Fibroblast of lung (primary cell): ENCODE data around the gene CCDC74B. TPM values are rescaled to one million over a fixed set of nuclear protein-coding genes. Genes with fewer than 3 reads are reported as not detected.
"Not testable (repeated sequence)": the region's sequence is repeated elsewhere in the genome, so short reads cannot be mapped to it uniquely, and the experiment has no call there.

ENCODE experiments used
- DNase-seq, 2 donors: peaks; one replicate each; pipeline versions ENCODE4 v3.0.0 to v3.0.0-alpha.2; 2010; ENCODE audit warnings: low read depth in 2 of 2
- H2AFZ ChIP-seq: 2 replicates; pipeline ENCODE4 v1.5.1; 2012; ENCODE audit warnings: low read length, control low read depth, inconsistent platforms
- H3K27ac ChIP-seq: 2 replicates; pipeline ENCODE4 v1.5.1; 2011; ENCODE audit warnings: low read length, control low read depth; ENCODE audit not compliant: insufficient read depth
- H3K27me3 ChIP-seq: 2 replicates; pipeline ENCODE4 v1.5.1; 2011; ENCODE audit warnings: mild to moderate bottlenecking, low read length; ENCODE audit not compliant: control insufficient read depth, insufficient read depth
- H3K36me3 ChIP-seq: 2 replicates; pipeline ENCODE4 v1.5.1; 2011; ENCODE audit warnings: low read length; ENCODE audit not compliant: control insufficient read depth, insufficient read depth
- H3K4me1 ChIP-seq: 2 replicates; pipeline ENCODE4 v1.5.1; 2011; ENCODE audit warnings: low read length; ENCODE audit not compliant: control insufficient read depth, insufficient read depth; ENCODE audit errors: extremely low read depth
- H3K4me2 ChIP-seq: 2 replicates; pipeline ENCODE4 v1.5.1; 2011; ENCODE audit warnings: low read length, control low read depth; ENCODE audit not compliant: insufficient read depth; ENCODE audit errors: extremely low read depth
- H3K4me3 ChIP-seq, 4 experiments: fragments of 200-600 bp in 1 of 4; sonication (generic) in 1 of 4; replicated peaks in 1 of 4; 2 replicates each; pipeline ENCODE4 v1.5.1; 2011 to 2016; ENCODE audit warnings: low read length in 4 of 4, low read depth in 3 of 4, mild to moderate bottlenecking in 3 of 4, control low read depth in 2 of 4, inconsistent platforms in 1 of 4, mixed read lengths in 1 of 4; ENCODE audit not compliant: insufficient read depth in 1 of 4; ENCODE audit errors: control extremely low read depth in 1 of 4
- H3K79me2 ChIP-seq: 2 replicates; pipeline ENCODE4 v1.5.1; 2012; ENCODE audit warnings: mild to moderate bottlenecking, low read length, inconsistent platforms; ENCODE audit not compliant: control insufficient read depth, insufficient read depth
- H3K9ac ChIP-seq: 2 replicates; pipeline ENCODE4 v1.5.1; 2011; ENCODE audit warnings: mild to moderate bottlenecking, low read length, control low read depth; ENCODE audit not compliant: insufficient read depth
- H3K9me3 ChIP-seq: 2 replicates; pipeline ENCODE4 v1.5.1; 2012; ENCODE audit warnings: low read depth, low read length; ENCODE audit not compliant: control insufficient read depth, insufficient read depth
- H4K20me1 ChIP-seq: 2 replicates; pipeline ENCODE4 v1.5.1; 2011; ENCODE audit warnings: low read length; ENCODE audit not compliant: control insufficient read depth, insufficient read depth; ENCODE audit errors: extremely low read depth
- EZH2 ChIP-seq: IDR thresholded peaks from 2 replicates; pipeline ENCODE4 v1.5.1; 2012; ENCODE audit warnings: low read length, control low read depth, mild to moderate bottlenecking; ENCODE audit errors: missing control alignments
- polyA plus RNA-seq, 2 donors: library from polyadenylated mRNA; depleted of rRNA in 1 of 2; stranded (reverse) in 1 of 2; unstranded in 1 of 2; fragments of >200 nt; gene quantifications; 2 replicates each; pipeline ENCODE4 v1.2.1, GENCODE V29; 2011 to 2012; ENCODE audit warnings: missing spikeins in 1 of 2
- total RNA-seq: library from RNA; depleted of rRNA; stranded (reverse); fragments of >200 nt; gene quantifications from 2 replicates; pipeline ENCODE4 v1.2.1, GENCODE V29; 2014
- TF ChIP-seq, protein P1 (sequence below), 2 donors: IDR thresholded peaks in 1 of 2; conservative IDR thresholded peaks in 1 of 2; 1 replicate in 1 of 2; 2 replicates in 1 of 2; pipeline ENCODE4 v1.5.1; 2011 to 2012; ENCODE audit warnings: low read length in 2 of 2, control low read depth in 1 of 2, inconsistent platforms in 1 of 2, low read depth in 1 of 2, mild to moderate bottlenecking in 1 of 2

The CCDC74B gene
- total and polyA plus RNA-seq, 2 donors (not counting 1 experiment from before 2014, with no cell fraction given): 1.8 to 2.0 TPM

DNA sequence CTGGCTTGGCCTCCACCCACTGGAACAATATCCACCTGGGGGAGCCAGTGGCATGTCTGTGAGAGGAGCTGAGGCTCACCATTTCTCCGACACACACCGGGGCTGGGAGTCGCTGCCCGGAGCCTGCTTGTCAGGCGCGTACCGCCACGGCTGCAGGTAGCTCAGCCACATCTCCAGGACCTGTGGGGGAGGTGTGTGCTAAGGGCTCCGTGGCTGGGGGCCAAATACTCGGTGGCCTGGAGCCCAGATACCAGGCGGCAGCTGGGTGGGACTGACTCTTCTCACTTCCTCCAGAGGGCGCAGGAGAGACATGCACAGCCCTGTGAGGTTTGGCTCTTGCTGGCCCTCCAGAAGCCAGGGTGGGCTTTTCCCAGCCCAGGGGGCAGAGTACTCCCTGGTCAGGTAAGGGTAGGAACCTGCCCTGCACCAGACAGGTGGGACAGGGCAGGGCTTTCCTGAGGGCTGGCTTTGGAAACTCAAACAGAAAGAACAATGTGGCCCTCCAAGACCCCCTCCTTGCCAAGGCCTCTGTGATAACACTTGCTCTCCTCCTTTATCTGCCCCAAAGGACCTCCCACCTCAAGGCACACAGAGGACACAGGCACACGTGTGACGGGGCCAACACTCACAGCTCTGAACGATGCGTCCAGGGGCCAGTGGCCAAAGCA lies 11.2 kb upstream of the CCDC74B start:
- not testable (repeated sequence) for H3K4me1 ChIP-seq, H3K79me2 ChIP-seq, H3K9ac ChIP-seq, H4K20me1 ChIP-seq, H3K27ac ChIP-seq, H3K27me3 ChIP-seq, H3K36me3 ChIP-seq, H3K9me3 ChIP-seq, H2AFZ ChIP-seq, H3K4me3 ChIP-seq, H3K4me2 ChIP-seq
- DNase-seq: peak; percentile 40 to 47
- TF ChIP-seq, protein P1, sequence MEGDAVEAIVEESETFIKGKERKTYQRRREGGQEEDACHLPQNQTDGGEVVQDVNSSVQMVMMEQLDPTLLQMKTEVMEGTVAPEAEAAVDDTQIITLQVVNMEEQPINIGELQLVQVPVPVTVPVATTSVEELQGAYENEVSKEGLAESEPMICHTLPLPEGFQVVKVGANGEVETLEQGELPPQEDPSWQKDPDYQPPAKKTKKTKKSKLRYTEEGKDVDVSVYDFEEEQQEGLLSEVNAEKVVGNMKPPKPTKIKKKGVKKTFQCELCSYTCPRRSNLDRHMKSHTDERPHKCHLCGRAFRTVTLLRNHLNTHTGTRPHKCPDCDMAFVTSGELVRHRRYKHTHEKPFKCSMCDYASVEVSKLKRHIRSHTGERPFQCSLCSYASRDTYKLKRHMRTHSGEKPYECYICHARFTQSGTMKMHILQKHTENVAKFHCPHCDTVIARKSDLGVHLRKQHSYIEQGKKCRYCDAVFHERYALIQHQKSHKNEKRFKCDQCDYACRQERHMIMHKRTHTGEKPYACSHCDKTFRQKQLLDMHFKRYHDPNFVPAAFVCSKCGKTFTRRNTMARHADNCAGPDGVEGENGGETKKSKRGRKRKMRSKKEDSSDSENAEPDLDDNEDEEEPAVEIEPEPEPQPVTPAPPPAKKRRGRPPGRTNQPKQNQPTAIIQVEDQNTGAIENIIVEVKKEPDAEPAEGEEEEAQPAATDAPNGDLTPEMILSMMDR (conservative IDR thresholded peaks at IDR 0.05 in 1 of 2, IDR thresholded peaks at IDR 0.05 in 1 of 2; ENCODE audit: low read depth in 1 of 2, low read length in 2 of 2): peak; percentile 28 to 52

DNA sequence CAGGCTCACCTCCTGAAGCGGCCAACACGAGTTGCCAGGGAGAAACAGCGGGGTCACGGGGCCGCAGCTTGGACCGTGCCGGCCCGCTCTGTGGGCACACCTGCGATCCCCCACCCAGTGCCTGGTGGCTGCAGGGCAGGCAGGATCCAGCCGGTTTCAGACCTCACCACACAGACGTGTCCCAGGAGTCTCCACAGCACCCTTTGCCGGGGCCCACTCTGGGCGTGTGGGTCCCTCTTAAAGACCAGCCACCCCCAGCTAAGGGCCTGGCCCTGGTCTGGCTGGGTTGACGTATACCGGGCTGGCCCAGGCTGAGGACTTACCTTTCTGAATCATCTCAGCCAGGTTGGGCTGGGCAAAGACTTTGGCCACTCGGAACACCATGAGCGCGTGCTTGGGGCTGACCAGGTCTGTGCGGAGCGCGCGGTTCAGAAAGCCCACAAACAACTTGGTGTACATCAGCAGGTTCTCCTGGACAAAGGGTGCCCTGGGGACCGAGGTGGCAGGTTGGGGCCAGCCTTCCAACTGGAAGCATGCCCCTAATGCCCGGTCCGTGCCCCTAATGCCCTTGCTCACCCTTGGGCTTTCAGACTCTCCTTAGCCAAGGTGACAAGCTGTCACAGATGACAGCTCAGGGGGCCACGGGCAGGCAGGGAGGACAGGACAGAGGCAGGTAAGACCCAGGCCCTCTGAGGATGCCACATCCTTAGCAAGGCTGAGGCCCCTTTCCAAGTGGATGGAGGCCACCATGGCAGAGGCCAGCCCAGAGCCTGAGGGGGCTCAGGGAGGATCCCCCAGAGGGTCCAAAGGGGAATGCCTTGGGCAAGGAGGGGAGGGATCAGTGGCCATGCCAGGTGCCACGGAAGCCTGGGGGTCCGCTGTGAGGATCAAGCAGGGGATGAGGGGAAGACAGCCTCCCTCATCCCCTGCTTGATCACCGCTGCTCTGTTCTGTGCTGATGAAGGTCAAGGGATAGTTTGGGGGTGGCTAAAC lies 10.2 kb upstream of the CCDC74B start:
- H3K4me1 ChIP-seq: no peaks in the 10 kb centered on the region
- H3K27me3 ChIP-seq: no peaks in the 10 kb centered on the region
- no peak overlapping the region for H3K9ac ChIP-seq
- DNase-seq: no peak
- no peak overlapping the region for H3K27ac ChIP-seq
- no peak overlapping the region for H3K4me3 ChIP-seq
- H3K4me2 ChIP-seq: no peak overlapping the region
- H4K20me1 ChIP-seq: no peaks in the 10 kb centered on the region
- no peak overlapping the region for H2AFZ ChIP-seq
- no peak for TF ChIP-seq EZH2
- TF ChIP-seq, protein P1 (conservative IDR thresholded peaks at IDR 0.05 in 1 of 2, IDR thresholded peaks at IDR 0.05 in 1 of 2; ENCODE audit: low read depth in 1 of 2, low read length in 2 of 2): no peak
- no peaks in the 10 kb centered on the region for H3K79me2 ChIP-seq
- H3K9me3 ChIP-seq: no peaks in the 10 kb centered on the region
- peaks cover 7% of the 10 kb centered on the region for H3K36me3 ChIP-seq

DNA sequence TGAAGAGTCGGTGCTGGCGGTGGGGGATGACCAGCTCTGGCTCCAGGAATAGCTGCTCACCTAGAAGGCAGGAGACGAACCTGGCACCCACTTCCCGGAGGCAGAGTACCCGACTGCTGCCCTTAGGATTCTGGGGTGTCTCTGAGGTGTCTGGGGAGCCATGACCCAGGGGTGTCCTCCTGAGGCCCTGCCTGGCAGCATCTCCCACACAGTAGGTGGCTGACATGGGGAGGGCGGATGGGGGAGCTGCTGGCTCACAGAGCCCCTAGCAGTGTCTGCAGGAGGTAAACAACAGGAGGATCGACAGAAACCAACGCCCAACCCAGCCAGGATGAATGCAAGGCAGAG lies 9.5 kb upstream of the CCDC74B start:
- H3K4me3 ChIP-seq, H3K27ac ChIP-seq, H3K36me3 ChIP-seq, H3K9me3 ChIP-seq, H3K9ac ChIP-seq, H4K20me1 ChIP-seq, DNase-seq, H2AFZ ChIP-seq, H3K4me2 ChIP-seq, H3K79me2 ChIP-seq, H3K27me3 ChIP-seq, H3K4me1 ChIP-seq: not testable (repeated sequence)

DNA sequence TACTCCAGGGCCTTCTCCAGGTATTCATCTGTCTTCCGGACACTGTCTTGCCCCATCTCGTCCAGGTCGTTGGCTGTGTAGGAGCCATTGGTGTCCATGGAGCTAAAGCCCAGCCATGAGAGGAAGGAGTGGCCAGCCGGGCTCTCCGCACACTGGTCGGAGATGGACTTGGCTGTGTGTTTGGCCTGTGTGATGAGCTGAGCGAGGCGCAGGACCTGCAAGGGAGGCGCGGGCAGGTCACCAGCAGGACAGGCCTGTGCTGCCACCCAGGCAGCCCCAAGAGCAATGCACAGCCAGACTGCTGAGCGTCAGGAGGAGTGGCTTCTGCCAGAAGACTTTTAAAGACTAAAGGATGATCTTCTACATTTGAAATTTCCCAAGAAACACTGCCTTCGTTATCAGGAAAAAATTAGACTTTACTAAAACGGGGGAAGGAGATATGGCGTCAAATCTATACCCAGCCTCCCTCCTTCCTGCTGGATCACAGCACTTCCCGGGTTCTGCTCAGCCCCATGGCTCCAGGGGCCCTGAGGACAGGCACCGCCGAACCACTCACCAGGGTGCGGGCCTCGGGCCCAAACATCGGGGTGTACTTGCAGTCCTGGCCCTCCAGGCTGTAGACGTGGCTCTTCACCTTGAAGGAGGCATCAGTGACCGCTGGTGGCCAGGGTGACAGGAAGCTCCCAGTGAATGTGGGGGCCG lies 9.0 kb upstream of the CCDC74B start:
- not testable (repeated sequence) for H3K4me2 ChIP-seq, H3K27ac ChIP-seq, DNase-seq, H4K20me1 ChIP-seq, H3K79me2 ChIP-seq, H3K36me3 ChIP-seq, H3K4me1 ChIP-seq, H2AFZ ChIP-seq, H3K27me3 ChIP-seq, H3K9ac ChIP-seq, H3K4me3 ChIP-seq, H3K9me3 ChIP-seq
